ENCODE data around the gene PYGM.

The PYGM gene

GRCh38 chr11:64791781-64792291 lies 32.1 kb upstream of the PYGM start:
- DNase-seq (ENCODE audit: low read depth in 2 of 2), result no peak

- DNase-seq (ENCODE audit: low read depth in 2 of 2), result no peak
Observed at GRCh38 chr11:64790205-64791095, 30.7 kb upstream of the PYGM start.

- no peak for DNase-seq (ENCODE audit: low read depth in 2 of 2)
Observed at GRCh38 chr11:64789331-64790204, 29.8 kb upstream of the PYGM start.

- DNase-seq (ENCODE audit: low read depth in 2 of 2), result no peak
Observed at GRCh38 chr11:64788321-64789215, 28.8 kb upstream of the PYGM start.

GRCh38 chr11:64787526-64788320 lies 27.9 kb upstream of the PYGM start:
- peak in 1 of 2 experiments; percentile 51 for DNase-seq (ENCODE audit: low read depth in 2 of 2)

GRCh38 chr11:64786308-64786707 lies 26.5 kb upstream of the PYGM start:
- DNase-seq (ENCODE audit: low read depth in 2 of 2), result no peak

- DNase-seq (ENCODE audit: low read depth in 2 of 2), result no peak
Observed at GRCh38 chr11:64784813-64785581, 25.2 kb upstream of the PYGM start.

- peak; percentile 98 for DNase-seq (ENCODE audit: low read depth in 2 of 2)
Observed at GRCh38 chr11:64778473-64779298, 18.9 kb upstream of the PYGM start, which contains the start of gene SF1. Gene SF1 (minus strand): TSS chr11:64778542. CDS start chr11:64778392, 150 bp downstream.

- DNase-seq (ENCODE audit: low read depth in 2 of 2), result no peak
Observed at GRCh38 chr11:64778223-64778472, 18.4 kb upstream of the PYGM start.

- peak; percentile 62 to 66 for DNase-seq (ENCODE audit: low read depth in 2 of 2)
Observed at GRCh38 chr11:64777449-64778222, 17.9 kb upstream of the PYGM start.

GRCh38 chr11:64776875-64777274 lies 17.1 kb upstream of the PYGM start:
- DNase-seq (ENCODE audit: low read depth in 2 of 2), result no peak

- no peak for DNase-seq (ENCODE audit: low read depth in 2 of 2)
Observed at GRCh38 chr11:64776425-64776824, 16.7 kb upstream of the PYGM start.

GRCh38 chr11:64774144-64774543 lies 14.4 kb upstream of the PYGM start:
- DNase-seq (ENCODE audit: low read depth in 2 of 2), result no peak

GRCh38 chr11:64772303-64773018 lies 12.7 kb upstream of the PYGM start:
- no peak for DNase-seq (ENCODE audit: low read depth in 2 of 2)

- no peak for DNase-seq (ENCODE audit: low read depth in 2 of 2)
Observed at GRCh38 chr11:64771861-64772260, 12.1 kb upstream of the PYGM start.

GRCh38 chr11:64770120-64770519 lies 10.3 kb upstream of the PYGM start:
- DNase-seq (ENCODE audit: low read depth in 2 of 2), result no peak

GRCh38 chr11:64769283-64769682 lies 9.5 kb upstream of the PYGM start:
- no peak for DNase-seq (ENCODE audit: low read depth in 2 of 2)

- DNase-seq (ENCODE audit: low read depth in 2 of 2), result no peak
Observed at GRCh38 chr11:64768300-64768694, 8.5 kb upstream of the PYGM start.

Data from stimulated activated CD4-positive, alpha-beta T cell treated with anti-CD3 and anti-CD28 coated beads, Interleukin-12 subunit alpha, Interleukin-12 subunit beta, amount 100 ng/mL, for 24 hours (primary cell).